ENCODE data around the gene UCP3. TPM values are rescaled to one million over a fixed set of nuclear protein-coding genes. Genes with fewer than 3 reads are reported as not detected.
A peak's percentile ranks its signal among the peaks of the same experiment; 100 is the strongest.

Gene UCP3
- total and polyA plus RNA-seq, 10 of the 15 experiments (the other 5 are each of a cell fraction or from before 2014, with no cell fraction given) = 0.02 to 1.9 (median 0.94) TPM

DNA sequence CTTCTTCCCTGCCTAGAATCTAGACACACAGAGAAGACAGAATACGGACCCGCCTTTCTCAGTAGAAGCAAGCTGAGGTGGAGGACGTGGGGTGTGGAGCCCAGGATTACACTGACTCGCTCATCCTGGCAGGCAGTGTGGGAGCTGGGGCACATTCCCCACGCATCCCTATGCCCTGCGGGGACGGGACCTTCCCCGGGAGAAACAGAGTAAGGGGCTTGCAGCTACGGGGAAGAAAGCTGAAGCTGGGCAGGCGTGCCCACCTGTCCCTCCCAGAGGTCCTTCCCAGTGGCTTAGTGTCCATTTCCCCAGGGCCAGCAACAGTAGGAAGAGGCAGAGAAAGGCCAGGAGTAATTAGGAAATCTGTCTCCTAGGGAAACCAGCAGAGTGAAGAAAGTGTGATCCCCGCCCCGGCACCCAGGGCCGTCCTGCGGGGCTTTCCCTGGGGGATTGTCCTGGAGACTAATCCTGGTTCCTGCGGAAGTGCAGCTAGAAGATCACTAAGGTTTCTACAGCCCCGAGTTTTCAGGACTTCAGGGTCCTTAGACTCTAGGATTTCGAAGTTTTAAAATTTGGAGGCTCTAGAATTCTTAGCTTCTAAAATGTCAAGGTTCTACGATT is 50.3 kb downstream of the UCP3 start (continued):
- no peak for TF ChIP-seq NFYB (IDR thresholded peaks at IDR 0.05; ENCODE audit: insufficient read depth, low read depth, low read length)
- TF ChIP-seq, protein P1, sequence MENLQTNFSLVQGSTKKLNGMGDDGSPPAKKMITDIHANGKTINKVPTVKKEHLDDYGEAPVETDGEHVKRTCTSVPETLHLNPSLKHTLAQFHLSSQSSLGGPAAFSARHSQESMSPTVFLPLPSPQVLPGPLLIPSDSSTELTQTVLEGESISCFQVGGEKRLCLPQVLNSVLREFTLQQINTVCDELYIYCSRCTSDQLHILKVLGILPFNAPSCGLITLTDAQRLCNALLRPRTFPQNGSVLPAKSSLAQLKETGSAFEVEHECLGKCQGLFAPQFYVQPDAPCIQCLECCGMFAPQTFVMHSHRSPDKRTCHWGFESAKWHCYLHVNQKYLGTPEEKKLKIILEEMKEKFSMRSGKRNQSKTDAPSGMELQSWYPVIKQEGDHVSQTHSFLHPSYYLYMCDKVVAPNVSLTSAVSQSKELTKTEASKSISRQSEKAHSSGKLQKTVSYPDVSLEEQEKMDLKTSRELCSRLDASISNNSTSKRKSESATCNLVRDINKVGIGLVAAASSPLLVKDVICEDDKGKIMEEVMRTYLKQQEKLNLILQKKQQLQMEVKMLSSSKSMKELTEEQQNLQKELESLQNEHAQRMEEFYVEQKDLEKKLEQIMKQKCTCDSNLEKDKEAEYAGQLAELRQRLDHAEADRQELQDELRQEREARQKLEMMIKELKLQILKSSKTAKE (IDR thresholded peaks at IDR 0.05; ENCODE audit: low read depth, poor library complexity, severe bottlenecking) = no peak
- TF ChIP-seq ZBED1 (IDR thresholded peaks at IDR 0.05; ENCODE audit: borderline replicate concordance) = no peak

DNA sequence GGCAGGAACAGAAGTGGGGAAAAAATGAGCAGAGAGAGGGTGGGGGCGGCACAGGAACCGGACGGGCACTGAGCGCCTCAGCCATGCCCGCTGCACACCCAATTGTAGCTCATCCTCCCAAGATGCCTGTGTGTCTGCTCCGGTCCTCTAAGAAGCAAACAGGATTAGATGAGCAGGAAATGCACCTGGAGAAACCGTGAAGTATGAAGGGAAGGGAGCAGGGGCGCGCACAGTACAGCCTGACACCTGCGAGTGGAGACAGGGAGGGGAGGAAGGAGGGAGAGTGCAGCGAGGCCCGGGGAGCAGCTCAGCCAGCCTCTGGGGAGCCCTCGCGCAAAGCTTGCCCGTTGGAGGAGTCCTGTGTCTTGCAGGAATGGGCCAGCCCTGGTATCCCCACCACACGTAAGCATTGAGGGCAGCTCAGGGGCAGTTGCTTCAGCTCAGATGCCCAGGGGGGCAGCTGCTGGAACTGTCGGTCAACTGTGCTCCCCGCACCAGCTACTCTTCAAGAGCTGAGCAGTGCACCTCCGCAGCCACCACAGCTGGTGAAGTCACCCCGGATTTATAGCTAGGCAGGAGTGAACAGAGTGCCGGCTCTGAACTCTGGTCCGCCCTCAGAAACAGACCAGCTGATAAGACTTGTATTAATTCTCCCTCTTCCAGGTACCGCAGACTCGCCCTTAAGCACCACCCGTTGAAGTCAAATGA is 51.1 kb downstream of the UCP3 start:
- FAIRE-seq (no peak), DNase-seq (ENCODE audit: low read depth, low spot score) (no peak), ATAC-seq (peak; percentile 29; the same call in 2 of the 3 replicates)
- no peaks in the 10 kb centered on the region for H3K79me2 ChIP-seq (ENCODE audit: control insufficient read depth, insufficient read depth, low read length)
- RAD21 ChIA-PET (ENCODE audit: unreplicated experiment) = interaction anchor here (1.0 kb wide), 1 partner anchor 22 kb away, joined by 3 read pairs; no protein-coding TSS in a partner anchor
- SMC1A ChIA-PET (ENCODE audit: uncharacterized antibody, unreplicated experiment) = interaction anchor here (0.6 kb wide), 1 partner anchor 367 kb away, joined by 3 read pairs; no protein-coding TSS in a partner anchor
- H3K36me3 ChIP-seq (ENCODE audit: control insufficient read depth in 2 of 2, insufficient read depth in 2 of 2, low read length in 1 of 2) = no peaks in the 10 kb centered on the region
- no peak for TF ChIP-seq KDM1A (IDR thresholded peaks at IDR 0.05; ENCODE audit: borderline replicate concordance)
- TF ChIP-seq NFIC (IDR thresholded peaks at IDR 0.05; ENCODE audit: low read depth, low read length) = no peak
- no peaks in the 10 kb centered on the region for H4K20me1 ChIP-seq (ENCODE audit: control insufficient read depth, insufficient read depth)
- no TSS peak for BruUV-seq (replicated peaks)
- no peaks in the 10 kb centered on the region for H3K27me3 ChIP-seq (replicated peaks in 1 of 2; ENCODE audit: control insufficient read depth in 2 of 2, insufficient read depth in 2 of 2, low read length in 1 of 2)
- no peak overlapping the region for H2AFZ ChIP-seq (ENCODE audit: control insufficient read depth, low read depth, low read length)
- POLR2A ChIA-PET = no interaction called here
- H3K4me3 ChIP-seq = no peak overlapping the region
- in situ Hi-C loops (cut with MboI) = no loop called here
- peaks cover 3% of the 10 kb centered on the region; the same call in 1 of the 2 replicates for H3K4me1 ChIP-seq (ENCODE audit: control insufficient read depth, insufficient read depth, low read length)
- H3K27ac ChIP-seq (ENCODE audit: control insufficient read depth, insufficient read depth) = no peak overlapping the region
- WGBS (ENCODE audit: insufficient coverage, insufficient replicate concordance, low lambda C conversion rate, missing lambda C conversion rate) = 57% methylated on average over 24 of the region's 25 CpGs
- intact Hi-C loops (cut with micrococcal nuclease; ENCODE audit: unreplicated experiment) = no loop called here
- no peak overlapping the region for H3K4me2 ChIP-seq (ENCODE audit: control insufficient read depth, insufficient read depth)
- H3K9ac ChIP-seq (ENCODE audit: control insufficient read depth, insufficient read depth, low read length) = no peak overlapping the region
- no peaks in the 10 kb centered on the region for H3K9me3 ChIP-seq (replicated peaks; ENCODE audit: control insufficient read depth, insufficient read depth, low read length)
- CTCF ChIA-PET = interaction anchor here (0.8 to 1.5 kb wide), 3 partner anchors 10 to 298 kb away, joined by 3 to 4 read pairs (median 4); no protein-coding TSS in a partner anchor

All from GM12878 (cell line).